Testis (tissue), 2 donors: ENCODE measurements around the gene DPF3.

Experiments used
- POLR2A ChIP-seq: fragments of 450-650 bp; IDR thresholded peaks from one replicate; pipeline ENCODE4 v1.6.1; 2017; ENCODE audit warnings: antibody characterized with exemption, mild to moderate bottlenecking, moderate library complexity
- TF ChIP-seq, protein P1 (sequence below), 3 experiments: fragments of 450-650 bp in 2 of 3; fragments of 200-600 bp in 1 of 3; sonication (generic) in 1 of 3; IDR thresholded peaks; one replicate each; pipeline ENCODE4 v1.5.1; 2016 to 2019; ENCODE audit warnings: antibody characterized with exemption in 3 of 3, mild to moderate bottlenecking in 2 of 3, moderate library complexity in 1 of 3

DNA sequence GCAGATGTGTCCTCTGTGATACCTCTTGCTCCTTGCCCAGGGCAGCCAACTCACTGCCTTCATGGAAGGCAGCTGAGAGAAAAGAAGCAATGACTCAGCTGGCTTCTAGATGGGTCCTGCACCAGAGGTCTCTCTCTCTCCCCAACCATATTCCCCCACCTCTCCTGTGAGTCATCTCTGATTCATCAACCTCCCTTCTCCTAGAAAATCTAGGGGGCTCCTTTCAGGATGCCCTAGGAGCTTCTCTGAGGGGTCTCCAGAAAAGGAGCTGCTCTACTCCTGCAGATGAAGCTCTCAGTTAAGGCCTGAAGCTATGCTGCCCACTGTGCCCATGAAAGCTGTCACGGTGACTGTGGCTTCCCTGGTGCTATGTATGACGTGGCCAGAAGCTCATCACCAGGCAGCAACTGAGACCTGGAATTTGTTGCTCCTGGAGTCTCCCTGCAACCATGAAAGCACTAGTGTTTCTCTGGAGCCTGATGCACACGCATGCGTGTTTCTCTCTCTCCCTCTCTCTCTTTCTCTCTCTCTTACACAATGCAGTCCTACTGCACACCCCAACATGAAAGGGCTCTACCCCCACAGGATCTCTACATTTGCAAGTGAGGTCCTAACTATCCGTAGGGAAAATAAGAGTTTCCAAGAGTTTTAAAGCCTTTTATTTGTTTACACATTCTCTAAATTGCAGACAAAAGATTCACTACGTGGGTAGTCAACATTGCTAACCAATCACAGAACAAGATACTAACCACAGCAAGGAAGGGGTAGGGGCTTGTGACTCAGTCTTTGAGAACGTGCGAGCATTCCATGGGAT is 285.3 kb downstream of the DPF3 start:
- TF ChIP-seq, protein P1, sequence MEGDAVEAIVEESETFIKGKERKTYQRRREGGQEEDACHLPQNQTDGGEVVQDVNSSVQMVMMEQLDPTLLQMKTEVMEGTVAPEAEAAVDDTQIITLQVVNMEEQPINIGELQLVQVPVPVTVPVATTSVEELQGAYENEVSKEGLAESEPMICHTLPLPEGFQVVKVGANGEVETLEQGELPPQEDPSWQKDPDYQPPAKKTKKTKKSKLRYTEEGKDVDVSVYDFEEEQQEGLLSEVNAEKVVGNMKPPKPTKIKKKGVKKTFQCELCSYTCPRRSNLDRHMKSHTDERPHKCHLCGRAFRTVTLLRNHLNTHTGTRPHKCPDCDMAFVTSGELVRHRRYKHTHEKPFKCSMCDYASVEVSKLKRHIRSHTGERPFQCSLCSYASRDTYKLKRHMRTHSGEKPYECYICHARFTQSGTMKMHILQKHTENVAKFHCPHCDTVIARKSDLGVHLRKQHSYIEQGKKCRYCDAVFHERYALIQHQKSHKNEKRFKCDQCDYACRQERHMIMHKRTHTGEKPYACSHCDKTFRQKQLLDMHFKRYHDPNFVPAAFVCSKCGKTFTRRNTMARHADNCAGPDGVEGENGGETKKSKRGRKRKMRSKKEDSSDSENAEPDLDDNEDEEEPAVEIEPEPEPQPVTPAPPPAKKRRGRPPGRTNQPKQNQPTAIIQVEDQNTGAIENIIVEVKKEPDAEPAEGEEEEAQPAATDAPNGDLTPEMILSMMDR (IDR thresholded peaks at IDR 0.05), result no peak
- no peak for TF ChIP-seq POLR2A
